Nucleus accumbens (tissue), 56 donors: ENCODE measurements around the gene G3BP1.
A peak's percentile ranks its signal among the peaks of the same experiment; 100 is the strongest.
"Not testable (repeated sequence)": the region's sequence is repeated elsewhere in the genome, so short reads cannot be mapped to it uniquely, and the experiment has no call there.

Source experiments
- DNase-seq, 56 donors: peaks; one replicate each; lab custom pipeline; 2025; lab: John Stamatoyannopoulos, UW

Gene G3BP1

DNA sequence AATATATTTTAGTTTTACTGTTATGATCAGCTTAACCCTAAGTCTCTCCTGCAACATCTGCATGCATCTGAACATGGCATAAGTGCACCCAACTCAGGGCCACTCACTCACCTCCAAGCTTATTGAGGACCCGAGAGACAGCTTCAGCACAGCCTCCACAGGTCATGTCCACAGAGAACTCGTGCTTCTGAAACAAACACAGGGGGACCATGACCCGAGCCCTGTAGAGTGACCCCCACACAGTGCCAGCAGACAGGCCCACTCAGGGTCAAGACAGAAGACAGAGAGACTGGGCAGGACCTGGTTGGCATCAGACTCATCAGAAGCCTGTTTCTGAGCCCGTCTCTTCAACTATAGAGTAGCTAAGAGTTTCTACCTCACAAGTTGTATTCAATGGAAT is 20.2 kb upstream of the G3BP1 start:
- no peak for DNase-seq

DNA sequence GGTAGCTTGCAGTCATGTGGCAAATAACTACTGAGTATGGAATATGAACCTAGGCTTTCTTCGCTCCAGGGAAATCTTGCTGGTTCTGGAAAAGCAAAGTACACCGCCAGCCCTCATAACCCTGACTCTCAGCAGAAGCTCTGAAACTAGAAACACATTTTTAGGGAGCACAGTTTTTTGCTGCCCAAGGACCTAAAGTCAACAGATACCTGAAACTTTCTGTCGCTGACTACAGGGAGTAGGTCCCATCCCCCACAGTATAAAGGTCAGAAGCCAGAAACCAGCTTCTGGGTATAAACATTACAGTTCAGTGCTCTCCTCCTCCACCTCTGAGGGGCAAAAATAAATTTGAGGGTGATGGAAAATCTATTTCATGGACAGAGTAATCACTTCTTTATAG is 16.4 kb upstream of the G3BP1 start:
- no peak for DNase-seq

- DNase-seq = peak in 4 of 56 donors; percentile 23 to 47 (median 40)
These were observed 14.3 kb upstream of the G3BP1 start for GRCh38 chr5:151757233-151758140.

- peak in 7 of 56 donors; percentile 41 to 59 (median 51) for DNase-seq
These were observed 13.7 kb upstream of the G3BP1 start for GRCh38 chr5:151758141-151758429.

- DNase-seq = peak; percentile 48 to 95 (median 86)
These were observed 13.1 kb upstream of the G3BP1 start, which contains the start of gene ATOX1 for GRCh38 chr5:151758430-151759241. Gene ATOX1, minus strand, starts transcription at chr5:151758631. Its CDS starts 80 bp downstream, at chr5:151758551.

- DNase-seq = no peak
These were observed 7.0 kb upstream of the G3BP1 start for GRCh38 chr5:151764801-151765200.

DNA sequence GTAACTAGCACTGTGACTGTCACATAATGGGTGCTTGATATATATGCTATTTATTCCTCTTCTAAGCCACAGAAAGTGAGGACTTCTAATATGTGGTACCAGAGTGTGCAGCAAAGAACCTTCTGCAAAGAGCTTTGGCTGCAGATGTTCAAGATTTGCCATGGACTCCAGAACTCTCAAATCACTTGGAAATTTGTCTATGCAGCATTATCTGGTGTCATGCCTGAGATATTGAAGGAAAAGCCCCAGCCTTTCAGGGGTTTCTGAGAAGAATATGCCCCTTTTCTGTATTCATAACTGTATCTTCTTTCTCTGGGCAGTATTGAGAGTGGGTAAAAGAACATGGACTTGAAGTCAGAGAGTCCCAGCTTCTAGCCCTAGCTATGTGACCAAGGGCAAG is 4.8 kb upstream of the G3BP1 start:
- no peak for DNase-seq

GRCh38 chr5:151770383-151771258 is 1.1 kb upstream of the G3BP1 start:
- peak in 55 of 56 donors; percentile 32 to 86 (median 72) for DNase-seq

DNA sequence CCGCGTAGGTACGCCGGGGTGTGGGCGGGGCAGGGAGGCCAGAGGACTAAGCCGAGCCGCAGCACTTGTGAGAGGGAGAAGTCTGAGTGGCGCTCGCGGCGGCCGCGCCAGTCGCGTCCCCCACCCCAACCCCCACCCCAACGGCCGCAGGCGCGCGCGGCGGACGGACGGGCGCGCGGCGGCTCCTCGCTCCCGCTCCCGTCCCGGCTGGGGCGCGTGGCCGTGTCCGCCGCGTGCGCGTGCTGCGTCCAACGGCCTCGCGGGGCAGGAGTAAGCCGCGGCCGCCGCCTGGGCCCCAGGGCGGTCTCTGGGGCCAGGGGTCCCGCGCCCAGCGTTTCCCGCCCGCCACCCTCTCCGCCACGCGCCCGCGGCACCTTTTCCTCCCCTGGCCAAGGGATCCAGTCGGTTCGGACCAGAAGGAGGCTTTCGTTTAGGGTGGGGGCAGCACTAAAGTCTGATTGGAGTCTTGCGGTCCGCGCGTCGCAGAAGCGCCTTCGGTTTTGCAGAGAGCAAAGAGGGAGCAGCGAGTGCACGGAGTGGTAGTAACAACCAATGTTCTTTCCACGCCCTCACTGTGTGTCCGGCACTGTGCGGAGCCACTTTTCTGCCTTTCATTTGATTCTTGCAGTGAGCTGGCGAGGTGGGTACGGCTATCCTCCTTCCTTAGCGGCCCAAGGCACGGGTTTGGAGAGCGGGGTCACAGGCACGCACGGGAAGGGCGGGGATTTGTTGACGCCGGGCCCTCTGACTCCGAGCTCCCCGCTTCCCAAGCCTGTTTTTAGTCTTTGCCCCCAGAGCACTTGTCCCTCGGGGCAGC is 483 bp downstream of the G3BP1 start:
- DNase-seq = peak in 35 of 56 donors; percentile 26 to 86 (median 51)

DNA sequence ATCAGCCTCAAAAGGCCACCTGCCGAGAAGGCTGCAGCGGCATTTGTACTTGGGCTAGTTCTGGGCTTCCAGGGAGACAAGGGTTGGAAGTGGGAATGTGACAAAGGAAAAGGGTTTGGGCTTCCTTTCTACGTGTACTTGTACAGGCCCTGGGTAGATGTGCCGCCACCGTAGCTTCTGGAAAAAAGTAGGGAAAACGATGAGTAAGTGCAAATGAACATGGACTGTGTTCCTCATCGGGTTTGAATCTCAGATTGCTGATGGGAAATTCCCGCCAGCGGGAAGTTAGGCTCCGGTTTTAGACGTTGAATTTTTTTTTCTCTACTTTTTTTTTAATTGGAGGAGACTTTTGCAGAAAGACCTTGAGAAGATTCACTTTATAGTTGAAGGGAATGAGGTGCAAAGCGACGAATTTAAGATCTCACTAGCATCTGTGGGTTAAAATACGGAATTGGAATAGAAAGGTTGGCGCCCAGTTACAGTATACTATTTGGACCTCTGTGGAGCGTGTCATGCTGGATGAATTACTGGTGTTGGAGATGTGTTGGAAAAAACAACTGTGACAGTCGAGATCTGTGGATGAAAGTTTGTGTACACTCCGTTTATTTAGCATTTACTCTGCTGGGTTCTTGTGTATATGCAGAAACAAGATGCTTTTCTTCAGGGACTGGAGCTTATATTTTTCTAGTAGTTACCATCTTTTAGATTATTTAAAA is 1.2 kb downstream of the G3BP1 start:
- DNase-seq = peak in 5 of 56 donors; percentile 22 to 61 (median 33)

- DNase-seq = no peak
These were observed 2.2 kb downstream of the G3BP1 start for GRCh38 chr5:151773951-151774350.

DNA sequence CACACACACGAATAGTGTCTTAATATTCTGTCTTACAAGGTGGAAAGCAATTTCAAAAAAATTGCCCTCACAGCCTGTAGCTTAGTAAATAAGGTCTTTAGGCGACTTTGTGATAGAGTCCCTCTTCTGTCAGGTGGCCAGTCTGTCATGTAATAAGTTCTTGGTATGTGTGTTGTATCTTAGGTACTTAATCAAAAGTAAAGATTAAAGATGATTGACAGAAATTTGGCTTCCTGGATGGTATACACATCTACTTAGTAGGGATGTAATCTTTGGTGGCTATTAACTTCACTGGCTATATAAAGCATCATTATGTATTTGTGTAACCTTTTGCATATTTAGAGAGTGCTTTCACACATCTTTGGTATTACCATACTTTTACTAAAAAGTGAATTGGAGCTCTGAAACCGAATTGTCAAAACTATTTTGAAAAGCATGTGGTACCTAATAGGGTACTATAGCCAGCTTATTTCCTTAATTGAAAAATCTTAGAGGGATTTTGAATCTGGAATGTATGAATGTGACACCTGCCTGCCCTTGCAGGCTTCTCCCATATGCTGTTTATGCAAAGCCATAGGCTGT is 3.4 kb downstream of the G3BP1 start:
- no peak for DNase-seq

DNA sequence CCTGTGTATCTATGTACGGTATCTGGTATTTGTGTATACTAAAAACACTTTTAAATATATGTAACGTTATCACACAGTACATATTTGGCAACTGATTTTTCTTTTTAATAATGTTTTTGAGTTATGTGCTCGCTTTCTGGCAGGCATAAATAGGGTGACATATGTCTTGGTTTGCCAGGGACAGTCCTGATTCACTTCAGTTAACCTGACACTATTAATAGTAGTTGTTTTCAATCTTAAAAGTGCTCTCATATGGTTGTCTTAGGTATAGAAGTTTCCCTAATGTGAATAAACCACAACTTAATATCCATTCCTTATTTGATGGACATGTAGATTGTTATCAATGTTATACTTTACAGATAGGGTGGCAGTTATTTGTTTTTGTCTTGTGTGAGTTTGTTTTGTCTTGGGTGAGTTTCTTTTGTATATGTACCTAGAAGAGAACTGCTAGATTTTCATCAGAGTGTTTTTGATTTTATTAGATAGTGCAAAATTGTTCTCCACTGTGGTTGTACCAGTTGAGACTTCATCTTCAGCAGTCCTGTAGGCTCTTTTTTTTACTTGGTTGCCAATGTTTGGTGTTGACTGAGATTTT is 7.9 kb downstream of the G3BP1 start:
- no peak for DNase-seq

DNA sequence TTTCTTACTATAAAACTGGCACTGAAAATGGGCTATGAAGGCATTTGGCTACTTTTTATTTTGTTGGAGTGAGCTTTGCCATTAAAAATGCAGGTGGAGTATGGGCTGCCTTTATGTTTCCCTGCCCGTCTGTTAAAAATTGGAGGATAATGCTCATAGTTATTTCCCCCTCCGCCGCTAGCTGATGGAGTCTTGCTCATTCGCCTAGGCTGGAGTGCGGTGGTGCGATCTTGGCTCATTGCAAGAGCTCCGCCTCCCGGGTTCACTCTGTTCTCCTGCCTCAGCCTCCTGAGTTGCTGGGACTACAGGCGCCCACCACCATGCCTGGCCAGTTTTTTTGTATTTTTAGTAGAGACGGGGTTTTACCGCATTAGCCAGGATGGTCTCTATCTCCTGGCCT is 8.6 kb downstream of the G3BP1 start:
- no peak for DNase-seq

DNA sequence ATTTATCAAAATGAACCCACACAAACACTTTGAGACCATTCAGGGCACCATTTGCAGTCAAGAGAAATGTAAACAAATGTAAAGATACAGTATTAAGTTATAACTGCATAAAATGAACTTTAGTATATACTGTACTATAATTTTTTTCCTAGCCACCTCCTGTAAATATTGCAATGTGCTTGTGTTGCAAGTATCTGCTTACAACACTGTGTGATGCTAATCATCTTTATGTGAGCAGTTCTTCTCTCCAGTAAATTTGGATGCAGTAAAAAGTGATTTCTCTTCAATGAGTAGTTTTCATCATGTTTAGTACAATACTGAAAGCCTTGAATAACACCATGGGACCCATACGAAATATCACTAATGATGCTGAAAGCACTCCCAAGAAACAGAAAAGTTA is 9.4 kb downstream of the G3BP1 start:
- DNase-seq = no peak

DNA sequence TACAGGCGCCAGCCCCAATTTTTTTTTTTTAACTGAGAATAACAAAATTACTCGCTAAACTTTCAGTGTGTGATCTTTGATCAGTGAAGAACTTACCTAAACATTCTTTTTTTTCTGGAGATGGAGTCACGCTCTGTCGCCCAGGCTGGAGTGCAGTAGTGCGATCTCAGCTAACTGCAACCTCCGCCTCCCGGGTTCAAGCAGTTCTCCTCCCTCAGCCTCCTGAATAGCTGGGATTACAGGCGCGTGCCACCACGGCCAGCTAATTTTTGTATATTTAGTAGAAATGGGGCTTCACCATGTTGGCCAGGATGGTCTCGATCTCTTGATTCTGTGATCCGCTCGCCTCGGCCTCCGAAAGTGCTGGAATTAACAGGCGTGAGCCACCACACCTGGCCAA is 11.9 kb downstream of the G3BP1 start:
- DNase-seq = not testable (repeated sequence)

DNA sequence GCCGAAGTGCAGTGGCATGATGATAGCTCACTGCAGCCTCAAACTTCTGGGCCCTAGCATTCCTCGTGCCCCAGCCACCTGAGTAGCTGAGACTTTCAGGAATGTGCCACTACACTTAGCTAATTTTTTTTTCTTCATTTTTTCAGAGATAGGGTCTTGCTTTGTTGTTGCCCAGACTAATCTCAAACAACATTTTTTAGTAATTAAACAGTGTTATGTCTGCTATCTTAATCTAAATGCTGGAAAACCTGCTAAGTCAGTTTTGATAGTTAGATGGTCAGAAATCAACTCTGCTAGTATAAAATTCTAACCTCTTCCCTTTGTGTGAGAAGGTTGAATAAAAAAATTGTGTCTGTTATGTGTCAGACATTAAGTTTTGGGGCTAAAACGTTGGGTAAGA is 12.4 kb downstream of the G3BP1 start:
- DNase-seq = no peak

- no peak for DNase-seq
These were observed 14.7 kb downstream of the G3BP1 start for GRCh38 chr5:151786468-151786867.
